HL-60 (cell line): ENCODE results near the gene TRIM14.

Experiments used
- DNase-seq, 2 experiments: peaks; one replicate each; pipeline ENCODE4 v3.0.0-alpha.2; 2010 to 2020; ENCODE audit warnings: low read depth in 1 of 2, low spot score in 1 of 2
- H3K27ac ChIP-seq: fragments of 250-450 bp; sonication (Bioruptor Pico); replicated peaks from 2 replicates; pipeline ENCODE4 v1.5.1; 2020; ENCODE audit warnings: mild to moderate bottlenecking, moderate library complexity
- H3K27me3 ChIP-seq: fragments of 250-450 bp; sonication (Bioruptor Pico); 2 replicates; pipeline ENCODE4 v1.5.1; 2021; ENCODE audit warnings: mild to moderate bottlenecking, moderate library complexity; ENCODE audit not compliant: insufficient read depth, poor library complexity, severe bottlenecking
- H3K4me3 ChIP-seq: replicated peaks from 2 replicates; pipeline ENCODE4 v1.5.1; 2011; ENCODE audit warnings: mild to moderate bottlenecking, control low read depth, low read length; ENCODE audit not compliant: insufficient read depth
- CTCF ChIP-seq: IDR thresholded peaks from one replicate; pipeline ENCODE4 v1.5.1; 2011; ENCODE audit warnings: low read length, control low read depth, inconsistent platforms; ENCODE audit not compliant: insufficient read depth
- GABPA ChIP-seq: IDR thresholded peaks from 2 replicates; pipeline ENCODE4 v1.6.1; 2012; ENCODE audit warnings: low read depth
- POLR2AphosphoS5 ChIP-seq: IDR thresholded peaks from 2 replicates; pipeline ENCODE4 v1.6.1; 2012; ENCODE audit warnings: low read depth
- REST ChIP-seq: IDR thresholded peaks from 2 replicates; pipeline ENCODE4 v1.6.1; 2012; ENCODE audit warnings: low read depth; ENCODE audit not compliant: insufficient replicate concordance
- SPI1 ChIP-seq: IDR thresholded peaks from 2 replicates; pipeline ENCODE4 v1.6.1; 2012; ENCODE audit warnings: low read depth, mild to moderate bottlenecking, borderline replicate concordance
- long read RNA-seq: library from polyadenylated mRNA; unstranded; transcript quantifications from one replicate; pipeline ENCODE4 v2.0.0, GENCODE V29; 2020

TRIM14 gene
- long read RNA-seq, full-length matches to known transcripts: 249 of 319 reads
- long read RNA-seq, partial matches to known transcripts: 23 of 319 reads
- long read RNA-seq, other reads (novel, unspliced or antisense): 47 of 319 reads

- TF ChIP-seq POLR2AphosphoS5: peak; percentile 69
- TF ChIP-seq REST: no peak
- Histone ChIP-seq H3K27me3 (no peaks in the 10 kb centered on the region), H3K27ac (peak within 1 kb of the TSS; percentile 96), H3K4me3 (peak within 1 kb of the TSS; percentile 59)
- DNase-seq: peak; percentile 66 to 76
Measured at GRCh38 chr9:98118640-98119601, at the start of gene TRIM14. TSS of gene TRIM14 (minus strand) at chr9:98119222. CDS start at chr9:98119188, 34 bp downstream.

- H3K27me3 ChIP-seq: no peaks in the 10 kb centered on the region
- no peak overlapping the region for H3K4me3 ChIP-seq
- no peak for TF ChIP-seq POLR2AphosphoS5
- TF ChIP-seq REST: no peak
- no peak for TF ChIP-seq SPI1
- TF ChIP-seq GABPA: no peak
- TF ChIP-seq CTCF: no peak
- DNase-seq: no peak
- no peak overlapping the region for H3K27ac ChIP-seq
Measured at GRCh38 chr9:98168153-98168780, 49.2 kb upstream of the TRIM14 start.

GRCh38 chr9:98164912-98165311 lies 45.9 kb upstream of the TRIM14 start:
- no peaks in the 10 kb centered on the region for H3K27me3 ChIP-seq
- peak in 1 of 2 experiments; percentile 40 for DNase-seq
- no peak for TF ChIP-seq POLR2AphosphoS5
- TF ChIP-seq SPI1: no peak
- TF ChIP-seq REST: no peak
- no peak for TF ChIP-seq GABPA
- TF ChIP-seq CTCF: no peak
- H3K4me3 ChIP-seq: no peak overlapping the region
- no peak overlapping the region for H3K27ac ChIP-seq
